GM23338 (cell line): ENCODE measurements around the gene CETP.

ENCODE experiments used
- CREB1 ChIP-seq: fragments of 250-450 bp; sonication (Bioruptor Pico); IDR thresholded peaks from 2 replicates; pipeline ENCODE4 v1.5.0; 2020; ENCODE audit warnings: low read depth, mild to moderate bottlenecking, moderate library complexity
- EZH2 ChIP-seq: fragments of 200-600 bp; sonication (generic); IDR thresholded peaks from one replicate; pipeline ENCODE4 v1.8.0; 2017; ENCODE audit warnings: antibody characterized with exemption, mild to moderate bottlenecking, low read depth; ENCODE audit not compliant: unreplicated experiment
- EZH2phosphoT487 ChIP-seq: fragments of 200-600 bp; sonication (generic); IDR thresholded peaks from one replicate; pipeline ENCODE4 v1.8.1; 2018; ENCODE audit warnings: antibody characterized with exemption; ENCODE audit not compliant: unreplicated experiment
- JUNB ChIP-seq: IDR thresholded peaks from one replicate; pipeline ENCODE4 v1.6.1; 2016; ENCODE audit warnings: antibody characterized with exemption; ENCODE audit not compliant: unreplicated experiment
- NANOG ChIP-seq: IDR thresholded peaks from 2 replicates; pipeline ENCODE4 v1.6.1; 2016; ENCODE audit warnings: antibody characterized with exemption, borderline replicate concordance
- POLR2AphosphoS5 ChIP-seq: IDR thresholded peaks from 2 replicates; pipeline ENCODE4 v1.6.1; 2016; ENCODE audit warnings: antibody characterized with exemption, low read depth
- REST ChIP-seq: IDR thresholded peaks from one replicate; pipeline ENCODE4 v1.6.1; 2018; ENCODE audit warnings: antibody characterized with exemption; ENCODE audit not compliant: unreplicated experiment
- STAT1 ChIP-seq: IDR thresholded peaks from one replicate; pipeline ENCODE4 v1.6.1; 2016; ENCODE audit warnings: antibody characterized with exemption; ENCODE audit not compliant: unreplicated experiment
- ZNF114 ChIP-seq: fragments of 250-450 bp; sonication (Bioruptor Pico); IDR thresholded peaks from 2 replicates; pipeline ENCODE4 v1.5.0; 2020; ENCODE audit warnings: mild to moderate bottlenecking, moderate library complexity
- ZNF331 ChIP-seq: fragments of 250-450 bp; sonication (Bioruptor Pico); IDR thresholded peaks from 2 replicates; pipeline ENCODE4 v1.5.0; 2020; ENCODE audit warnings: low read depth, mild to moderate bottlenecking, moderate library complexity
- TF ChIP-seq, protein P1 (sequence below), 2 experiments: fragments of 200-600 bp in 1 of 2; sonication (generic) in 1 of 2; conservative IDR thresholded peaks; 2 replicates each; pipeline versions ENCODE4 v1.5.1 to v1.6.1; 2016 to 2017; ENCODE audit warnings: antibody characterized with exemption in 2 of 2, low read depth in 2 of 2, mild to moderate bottlenecking in 2 of 2, moderate library complexity in 1 of 2
- TF ChIP-seq, protein P2 (sequence below): IDR thresholded peaks from 2 replicates; pipeline ENCODE4 v1.6.1; 2016; ENCODE audit warnings: antibody characterized with exemption
- TF ChIP-seq, protein P3 (sequence below): fragments of 250-450 bp; sonication (Bioruptor Pico); IDR thresholded peaks from 2 replicates; pipeline ENCODE4 v1.5.0; 2020; ENCODE audit warnings: mild to moderate bottlenecking, moderate library complexity

GRCh38 chr16:56923481-56924091, 38.2 kb upstream of the CETP start:
- no peak for TF ChIP-seq EZH2
- TF ChIP-seq, protein P1, sequence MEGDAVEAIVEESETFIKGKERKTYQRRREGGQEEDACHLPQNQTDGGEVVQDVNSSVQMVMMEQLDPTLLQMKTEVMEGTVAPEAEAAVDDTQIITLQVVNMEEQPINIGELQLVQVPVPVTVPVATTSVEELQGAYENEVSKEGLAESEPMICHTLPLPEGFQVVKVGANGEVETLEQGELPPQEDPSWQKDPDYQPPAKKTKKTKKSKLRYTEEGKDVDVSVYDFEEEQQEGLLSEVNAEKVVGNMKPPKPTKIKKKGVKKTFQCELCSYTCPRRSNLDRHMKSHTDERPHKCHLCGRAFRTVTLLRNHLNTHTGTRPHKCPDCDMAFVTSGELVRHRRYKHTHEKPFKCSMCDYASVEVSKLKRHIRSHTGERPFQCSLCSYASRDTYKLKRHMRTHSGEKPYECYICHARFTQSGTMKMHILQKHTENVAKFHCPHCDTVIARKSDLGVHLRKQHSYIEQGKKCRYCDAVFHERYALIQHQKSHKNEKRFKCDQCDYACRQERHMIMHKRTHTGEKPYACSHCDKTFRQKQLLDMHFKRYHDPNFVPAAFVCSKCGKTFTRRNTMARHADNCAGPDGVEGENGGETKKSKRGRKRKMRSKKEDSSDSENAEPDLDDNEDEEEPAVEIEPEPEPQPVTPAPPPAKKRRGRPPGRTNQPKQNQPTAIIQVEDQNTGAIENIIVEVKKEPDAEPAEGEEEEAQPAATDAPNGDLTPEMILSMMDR (conservative IDR thresholded peaks at IDR 0.05; ENCODE audit: low read depth in 2 of 2), result no peak
- TF ChIP-seq STAT1, result no peak
- no peak for TF ChIP-seq EZH2phosphoT487
- no peak for TF ChIP-seq CREB1 (CRISPR knock-in tag)
- TF ChIP-seq POLR2AphosphoS5, result no peak
- no peak for TF ChIP-seq ZNF114 (CRISPR knock-in tag)
- TF ChIP-seq REST, result no peak
- no peak for TF ChIP-seq ZNF331 (CRISPR knock-in tag)
- no peak for TF ChIP-seq JUNB
- TF ChIP-seq, protein P2, sequence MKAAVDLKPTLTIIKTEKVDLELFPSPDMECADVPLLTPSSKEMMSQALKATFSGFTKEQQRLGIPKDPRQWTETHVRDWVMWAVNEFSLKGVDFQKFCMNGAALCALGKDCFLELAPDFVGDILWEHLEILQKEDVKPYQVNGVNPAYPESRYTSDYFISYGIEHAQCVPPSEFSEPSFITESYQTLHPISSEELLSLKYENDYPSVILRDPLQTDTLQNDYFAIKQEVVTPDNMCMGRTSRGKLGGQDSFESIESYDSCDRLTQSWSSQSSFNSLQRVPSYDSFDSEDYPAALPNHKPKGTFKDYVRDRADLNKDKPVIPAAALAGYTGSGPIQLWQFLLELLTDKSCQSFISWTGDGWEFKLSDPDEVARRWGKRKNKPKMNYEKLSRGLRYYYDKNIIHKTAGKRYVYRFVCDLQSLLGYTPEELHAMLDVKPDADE, result no peak
- TF ChIP-seq, protein P3, sequence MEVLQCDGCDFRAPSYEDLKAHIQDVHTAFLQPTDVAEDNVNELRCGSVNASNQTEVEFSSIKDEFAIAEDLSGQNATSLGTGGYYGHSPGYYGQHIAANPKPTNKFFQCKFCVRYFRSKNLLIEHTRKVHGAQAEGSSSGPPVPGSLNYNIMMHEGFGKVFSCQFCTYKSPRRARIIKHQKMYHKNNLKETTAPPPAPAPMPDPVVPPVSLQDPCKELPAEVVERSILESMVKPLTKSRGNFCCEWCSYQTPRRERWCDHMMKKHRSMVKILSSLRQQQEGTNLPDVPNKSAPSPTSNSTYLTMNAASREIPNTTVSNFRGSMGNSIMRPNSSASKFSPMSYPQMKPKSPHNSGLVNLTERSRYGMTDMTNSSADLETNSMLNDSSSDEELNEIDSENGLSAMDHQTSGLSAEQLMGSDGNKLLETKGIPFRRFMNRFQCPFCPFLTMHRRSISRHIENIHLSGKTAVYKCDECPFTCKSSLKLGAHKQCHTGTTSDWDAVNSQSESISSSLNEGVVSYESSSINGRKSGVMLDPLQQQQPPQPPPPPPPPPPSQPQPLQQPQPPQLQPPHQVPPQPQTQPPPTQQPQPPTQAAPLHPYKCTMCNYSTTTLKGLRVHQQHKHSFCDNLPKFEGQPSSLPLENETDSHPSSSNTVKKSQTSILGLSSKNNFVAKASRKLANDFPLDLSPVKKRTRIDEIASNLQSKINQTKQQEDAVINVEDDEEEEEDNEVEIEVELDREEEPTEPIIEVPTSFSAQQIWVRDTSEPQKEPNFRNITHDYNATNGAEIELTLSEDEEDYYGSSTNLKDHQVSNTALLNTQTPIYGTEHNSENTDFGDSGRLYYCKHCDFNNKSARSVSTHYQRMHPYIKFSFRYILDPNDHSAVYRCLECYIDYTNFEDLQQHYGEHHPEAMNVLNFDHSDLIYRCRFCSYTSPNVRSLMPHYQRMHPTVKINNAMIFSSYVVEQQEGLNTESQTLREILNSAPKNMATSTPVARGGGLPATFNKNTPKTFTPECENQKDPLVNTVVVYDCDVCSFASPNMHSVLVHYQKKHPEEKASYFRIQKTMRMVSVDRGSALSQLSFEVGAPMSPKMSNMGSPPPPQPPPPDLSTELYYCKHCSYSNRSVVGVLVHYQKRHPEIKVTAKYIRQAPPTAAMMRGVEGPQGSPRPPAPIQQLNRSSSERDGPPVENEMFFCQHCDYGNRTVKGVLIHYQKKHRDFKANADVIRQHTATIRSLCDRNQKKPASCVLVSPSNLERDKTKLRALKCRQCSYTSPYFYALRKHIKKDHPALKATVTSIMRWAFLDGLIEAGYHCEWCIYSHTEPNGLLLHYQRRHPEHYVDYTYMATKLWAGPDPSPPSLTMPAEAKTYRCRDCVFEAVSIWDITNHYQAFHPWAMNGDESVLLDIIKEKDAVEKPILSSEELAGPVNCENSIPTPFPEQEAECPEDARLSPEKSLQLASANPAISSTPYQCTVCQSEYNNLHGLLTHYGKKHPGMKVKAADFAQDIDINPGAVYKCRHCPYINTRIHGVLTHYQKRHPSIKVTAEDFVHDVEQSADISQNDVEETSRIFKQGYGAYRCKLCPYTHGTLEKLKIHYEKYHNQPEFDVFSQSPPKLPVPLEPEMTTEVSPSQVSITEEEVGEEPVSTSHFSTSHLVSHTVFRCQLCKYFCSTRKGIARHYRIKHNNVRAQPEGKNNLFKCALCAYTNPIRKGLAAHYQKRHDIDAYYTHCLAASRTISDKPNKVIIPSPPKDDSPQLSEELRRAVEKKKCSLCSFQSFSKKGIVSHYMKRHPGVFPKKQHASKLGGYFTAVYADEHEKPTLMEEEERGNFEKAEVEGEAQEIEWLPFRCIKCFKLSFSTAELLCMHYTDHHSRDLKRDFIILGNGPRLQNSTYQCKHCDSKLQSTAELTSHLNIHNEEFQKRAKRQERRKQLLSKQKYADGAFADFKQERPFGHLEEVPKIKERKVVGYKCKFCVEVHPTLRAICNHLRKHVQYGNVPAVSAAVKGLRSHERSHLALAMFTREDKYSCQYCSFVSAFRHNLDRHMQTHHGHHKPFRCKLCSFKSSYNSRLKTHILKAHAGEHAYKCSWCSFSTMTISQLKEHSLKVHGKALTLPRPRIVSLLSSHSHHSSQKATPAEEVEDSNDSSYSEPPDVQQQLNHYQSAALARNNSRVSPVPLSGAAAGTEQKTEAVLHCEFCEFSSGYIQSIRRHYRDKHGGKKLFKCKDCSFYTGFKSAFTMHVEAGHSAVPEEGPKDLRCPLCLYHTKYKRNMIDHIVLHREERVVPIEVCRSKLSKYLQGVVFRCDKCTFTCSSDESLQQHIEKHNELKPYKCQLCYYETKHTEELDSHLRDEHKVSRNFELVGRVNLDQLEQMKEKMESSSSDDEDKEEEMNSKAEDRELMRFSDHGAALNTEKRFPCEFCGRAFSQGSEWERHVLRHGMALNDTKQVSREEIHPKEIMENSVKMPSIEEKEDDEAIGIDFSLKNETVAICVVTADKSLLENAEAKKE (CRISPR knock-in tag), result no peak
- no peak for TF ChIP-seq NANOG
